ENCODE results near the gene NME5.
"Not testable (repeated sequence)": the region's sequence is repeated elsewhere in the genome, so short reads cannot be mapped to it uniquely, and the experiment has no call there.

Gene NME5, protein sequence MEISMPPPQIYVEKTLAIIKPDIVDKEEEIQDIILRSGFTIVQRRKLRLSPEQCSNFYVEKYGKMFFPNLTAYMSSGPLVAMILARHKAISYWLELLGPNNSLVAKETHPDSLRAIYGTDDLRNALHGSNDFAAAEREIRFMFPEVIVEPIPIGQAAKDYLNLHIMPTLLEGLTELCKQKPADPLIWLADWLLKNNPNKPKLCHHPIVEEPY

DNA sequence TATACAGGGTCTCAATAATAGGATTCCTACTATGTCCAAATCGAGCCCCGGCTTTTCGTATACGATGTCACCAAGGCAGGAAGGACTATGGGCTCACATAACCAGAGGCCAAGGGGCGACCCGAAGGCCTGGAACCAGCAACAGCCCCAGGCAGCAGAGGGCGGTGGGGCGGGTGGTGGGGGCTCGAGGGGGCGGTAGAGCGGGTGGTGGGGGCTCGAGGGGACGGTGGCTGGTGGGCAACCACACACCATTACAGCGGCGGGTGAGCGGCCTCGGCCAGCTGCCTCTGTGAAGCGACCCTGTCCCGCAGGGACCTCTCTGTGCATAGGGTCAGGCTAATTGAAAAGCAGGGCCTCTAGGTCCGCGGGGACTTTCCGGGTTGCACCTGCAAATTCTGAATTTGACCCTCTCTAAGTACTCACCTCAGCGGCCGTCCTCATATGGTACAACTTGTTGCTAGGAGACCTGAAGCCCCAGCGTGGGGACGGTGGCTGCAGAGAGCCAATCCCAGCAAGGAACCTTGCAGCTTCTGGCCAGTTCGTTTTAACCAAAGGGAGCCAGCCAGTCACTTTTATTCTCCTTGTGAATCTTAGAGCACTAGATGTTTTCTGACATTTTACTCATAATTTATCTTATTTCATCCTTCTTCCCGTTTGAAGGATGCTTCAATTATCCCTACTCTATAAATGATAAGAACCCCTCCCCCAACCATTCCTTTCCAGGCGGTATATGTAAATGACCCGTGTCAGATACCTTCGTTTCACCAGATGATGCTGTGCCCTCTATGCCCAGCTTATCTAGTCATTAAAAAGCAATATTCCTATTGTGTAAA lies at the start of gene NME5:
Gene NME5, minus strand, starts transcription at position 480 of the 832 bp plus-strand sequence. CDS start 648 bp downstream, outside the sequence.
- DNase-seq (ENCODE audit: low read depth): no peak

DNA sequence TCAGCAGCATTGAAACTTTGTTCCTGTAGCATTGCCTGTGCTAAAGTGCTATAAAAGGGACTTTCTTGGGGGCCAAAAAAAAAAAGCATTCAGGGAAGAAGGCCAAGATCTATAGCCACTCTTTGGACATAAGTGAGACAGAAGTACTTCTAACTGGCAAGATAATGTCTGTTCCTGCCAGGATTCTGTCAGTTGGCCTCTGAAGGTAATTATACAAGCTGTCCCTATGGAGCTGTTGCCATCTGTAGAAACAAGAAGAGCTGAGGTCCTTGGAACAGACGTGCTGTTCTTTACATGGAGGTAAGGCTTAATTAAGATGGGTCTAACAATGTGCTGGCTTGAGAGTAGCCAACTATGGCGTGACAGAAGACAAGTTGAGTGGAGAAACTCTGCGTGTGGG lies 49.4 kb upstream of the NME5 start:
- DNase-seq (ENCODE audit: low read depth): no peak

DNA sequence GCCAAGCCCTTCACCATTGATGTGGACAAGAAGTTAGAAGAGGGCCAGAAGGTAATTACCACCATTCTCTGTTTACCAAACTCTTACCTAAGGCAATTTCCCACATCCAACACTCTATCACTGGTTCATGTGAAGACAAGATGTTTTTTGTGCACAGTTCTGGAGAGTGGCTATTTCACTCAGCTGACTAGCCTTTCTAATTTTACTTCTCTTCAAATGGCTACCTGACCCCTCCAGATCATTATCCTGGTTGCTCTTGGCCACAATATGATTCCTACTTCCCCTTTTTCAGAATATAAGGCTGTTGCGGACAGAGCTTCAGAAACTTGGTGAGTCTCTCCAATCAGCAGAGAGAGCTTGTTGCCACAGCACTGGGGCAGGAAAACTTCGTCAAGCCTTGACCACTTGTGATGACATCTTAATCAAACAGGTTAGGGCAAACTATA lies 46.8 kb upstream of the NME5 start:
- DNase-seq (ENCODE audit: low read depth): no peak

DNA sequence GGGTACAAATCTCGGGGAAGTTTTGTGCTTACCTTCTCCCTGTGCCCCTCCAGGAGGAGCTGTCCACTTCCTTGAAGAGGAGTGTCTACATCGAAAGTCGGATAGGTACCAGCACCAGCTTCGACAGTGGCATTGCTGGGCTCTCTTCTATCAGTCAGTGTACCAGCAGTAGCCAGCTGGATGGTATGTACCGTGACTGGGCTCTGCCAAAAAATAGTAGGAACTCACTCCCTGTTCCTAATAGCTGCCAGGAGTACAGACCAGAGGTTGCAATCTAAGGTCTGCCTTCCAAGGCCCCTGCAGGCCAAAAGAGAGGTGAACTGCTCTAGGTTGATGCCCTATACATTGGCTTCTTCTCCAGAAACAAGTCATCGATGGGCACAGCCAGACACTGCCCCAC lies 43.6 kb upstream of the NME5 start:
- DNase-seq (ENCODE audit: low read depth): no peak

- no peak for DNase-seq (ENCODE audit: low read depth)
Observed at GRCh38 chr5:138180841-138181240, 41.6 kb upstream of the NME5 start.

DNA sequence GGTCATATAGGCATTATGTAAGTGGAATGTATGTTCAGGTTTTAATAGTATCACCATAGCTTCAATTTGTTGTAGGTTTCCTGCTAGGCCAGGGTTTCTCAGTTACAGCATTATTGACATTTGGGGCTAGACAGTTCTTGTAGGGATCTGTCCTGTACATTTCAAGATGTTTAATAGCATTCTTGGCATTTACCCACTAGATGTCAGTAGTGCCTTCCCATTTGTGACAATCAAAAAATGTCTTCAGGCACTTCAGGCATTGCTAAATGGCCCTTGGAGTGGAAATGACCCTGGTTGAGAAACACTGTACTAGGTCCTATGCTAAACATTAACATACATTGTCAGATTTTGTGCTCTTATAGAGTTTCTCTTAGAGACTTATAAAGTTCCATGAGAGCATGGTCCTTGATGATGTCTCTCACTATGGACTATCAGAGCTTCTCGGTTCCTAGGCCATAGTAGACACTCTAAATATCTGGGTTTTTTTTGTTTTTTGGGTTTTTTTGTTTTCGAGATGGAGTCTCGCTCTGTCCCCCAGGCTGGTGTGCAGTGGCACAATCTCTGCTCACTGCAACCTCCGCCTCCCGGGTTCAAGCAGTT lies 41.1 kb upstream of the NME5 start:
- no peak for DNase-seq (ENCODE audit: low read depth)

GRCh38 chr5:138179277-138179857 lies 40.1 kb upstream of the NME5 start:
- no peak for DNase-seq (ENCODE audit: low read depth)

DNA sequence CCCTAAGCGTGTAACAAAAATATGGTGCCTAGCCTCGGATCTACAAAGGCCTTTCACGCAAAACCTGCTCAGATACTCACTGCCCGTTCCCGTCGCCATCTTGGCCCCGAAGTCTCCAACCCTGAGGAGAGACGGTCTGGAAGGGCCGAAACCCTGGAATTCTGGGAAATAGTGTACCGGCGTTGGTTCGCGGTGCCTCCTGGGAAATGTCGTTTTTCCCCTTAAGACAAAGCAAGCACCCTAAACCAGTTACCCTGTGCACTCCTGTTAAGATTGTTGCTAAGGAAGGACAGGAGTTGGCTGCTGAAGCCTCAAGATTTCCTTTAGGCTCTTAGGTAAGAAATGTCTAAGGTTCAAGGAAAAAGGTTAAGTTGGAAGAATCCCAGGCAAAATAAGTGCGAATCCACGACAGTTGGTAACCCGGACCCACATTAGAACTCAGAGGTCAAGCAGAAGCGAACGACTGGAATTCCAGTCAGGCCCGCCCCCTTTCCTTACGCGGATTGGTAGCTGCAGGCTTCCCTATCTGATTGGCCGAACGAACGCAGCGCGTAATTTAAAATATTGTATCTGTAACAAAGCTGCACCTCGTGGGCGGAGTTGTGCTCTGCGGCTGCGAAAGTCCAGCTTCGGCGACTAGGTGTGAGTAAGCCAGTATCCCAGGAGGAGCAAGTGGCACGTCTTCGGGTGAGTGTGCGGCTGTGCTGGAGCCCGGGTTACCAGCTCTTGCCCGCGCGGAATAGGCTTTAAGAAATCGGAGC lies 39.5 kb upstream of the NME5 start, which contains the start of the genes BRD8 and KIF20A:
Gene BRD8, minus strand, starts transcription at position 115 of the 761 bp plus-strand sequence. Its CDS starts 16 bp downstream, at position 99.
Gene KIF20A, plus strand, starts transcription at position 597 of the 761 bp plus-strand sequence. CDS start 569 bp downstream, outside the sequence.
- DNase-seq (ENCODE audit: low read depth): peak; percentile 84

- no peak for DNase-seq (ENCODE audit: low read depth)
Observed at GRCh38 chr5:138177941-138178515, 38.8 kb upstream of the NME5 start.

DNA sequence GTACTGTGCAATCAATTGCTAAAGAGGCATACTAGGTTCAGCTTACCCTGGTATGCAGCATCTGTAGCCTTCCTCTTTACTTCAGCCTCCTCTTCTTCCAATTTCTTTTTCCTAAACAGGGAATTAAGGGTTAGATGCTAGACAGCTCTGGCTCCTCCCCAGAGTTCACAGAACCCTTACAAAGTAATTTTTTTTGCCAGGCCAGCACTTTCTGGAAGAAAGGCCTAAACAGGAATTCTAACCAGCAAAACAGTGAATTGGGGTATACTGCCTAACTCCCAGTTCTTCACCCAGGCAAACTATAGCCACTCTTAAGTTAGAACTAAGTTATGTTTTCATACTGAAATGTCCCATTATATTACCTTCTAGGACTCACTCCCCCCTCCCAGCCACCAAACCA lies 31.1 kb upstream of the NME5 start:
- no peak for DNase-seq (ENCODE audit: low read depth)

GRCh38 chr5:138169124-138169523 lies 29.9 kb upstream of the NME5 start:
- DNase-seq (ENCODE audit: low read depth): no peak

DNA sequence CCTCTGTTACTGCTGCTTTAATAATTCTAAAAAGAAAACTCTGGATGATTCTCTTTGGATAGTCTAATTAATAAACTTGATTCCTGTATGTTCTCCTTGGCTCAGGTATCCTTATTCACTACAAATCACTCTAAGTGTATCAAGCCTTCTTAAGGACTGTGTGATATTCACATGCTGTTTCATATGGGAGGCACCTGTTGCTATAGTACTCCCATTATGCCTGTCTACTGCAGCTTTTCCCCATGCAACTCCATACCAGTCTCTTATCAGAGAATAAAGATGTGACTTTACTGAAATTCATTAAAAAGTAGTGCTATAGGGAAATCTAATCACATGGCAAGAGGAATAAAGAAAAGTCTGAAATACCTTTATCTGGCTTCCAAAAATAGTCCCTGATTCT lies 24.5 kb upstream of the NME5 start:
- no peak for DNase-seq (ENCODE audit: low read depth)

GRCh38 chr5:138160706-138161105 lies 21.5 kb upstream of the NME5 start:
- no peak for DNase-seq (ENCODE audit: low read depth)

DNA sequence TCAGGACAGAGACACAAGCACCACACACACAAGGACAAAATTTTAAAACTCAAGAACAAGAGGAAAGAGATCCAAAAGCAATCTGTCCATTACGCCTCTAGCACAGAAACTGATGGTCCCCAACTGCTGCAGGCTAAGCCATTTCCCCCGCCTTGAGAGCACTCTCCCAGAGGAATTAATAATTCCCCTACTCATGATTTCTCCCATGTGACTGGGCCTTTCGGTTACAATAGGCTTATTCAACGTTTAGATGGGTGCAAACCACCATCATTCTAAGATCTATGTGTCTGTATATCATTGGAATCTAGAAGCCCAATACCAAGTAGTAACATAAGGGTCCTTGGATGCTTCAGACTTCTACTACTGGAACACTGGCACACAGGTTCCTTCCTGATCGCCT lies 20.4 kb upstream of the NME5 start:
- no peak for DNase-seq (ENCODE audit: low read depth)

DNA sequence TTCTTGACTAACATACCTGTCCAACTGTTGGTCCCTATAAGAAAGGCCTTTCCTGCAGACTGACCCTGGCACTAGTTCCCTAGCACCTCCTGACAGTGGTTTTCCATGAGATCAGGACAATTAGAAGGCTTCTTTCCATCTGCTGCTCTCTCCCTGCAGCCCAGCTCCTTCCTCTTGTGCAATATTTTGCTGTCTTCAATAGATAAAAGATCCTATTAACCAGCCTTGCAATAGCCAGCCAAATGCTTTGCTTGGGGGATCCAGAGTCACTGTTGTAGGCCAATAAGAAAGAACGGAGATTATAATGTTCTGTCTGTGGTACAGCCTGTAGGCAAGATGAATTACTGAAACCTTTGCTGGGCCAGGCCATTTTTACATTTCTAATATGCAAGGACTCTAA lies 18.4 kb upstream of the NME5 start:
- no peak for DNase-seq (ENCODE audit: low read depth)

- DNase-seq (ENCODE audit: low read depth): not testable (repeated sequence)
Observed at GRCh38 chr5:138155977-138156376, 16.7 kb upstream of the NME5 start.

- DNase-seq (ENCODE audit: low read depth): no peak
Observed at GRCh38 chr5:138149530-138149929, 10.3 kb upstream of the NME5 start.

DNA sequence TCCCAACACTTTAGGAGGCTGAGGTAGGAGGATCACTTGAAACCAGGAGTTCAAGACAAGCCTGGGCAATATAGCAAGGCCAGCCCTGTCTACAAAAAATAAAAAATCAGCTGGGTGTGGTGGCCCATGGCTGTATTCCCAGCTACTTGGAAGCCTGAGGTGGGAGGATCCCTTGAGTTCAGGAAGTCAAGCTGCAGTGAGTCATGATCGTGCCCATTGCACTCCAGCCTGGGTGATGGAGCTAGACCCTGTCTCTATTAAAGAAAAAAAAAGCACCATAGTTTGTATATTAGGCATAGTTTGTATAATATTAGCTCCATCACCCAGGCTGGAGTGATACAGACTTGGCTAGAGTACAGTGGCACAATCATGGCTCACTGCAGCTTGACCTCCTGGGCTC lies 9.6 kb upstream of the NME5 start:
- no peak for DNase-seq (ENCODE audit: low read depth)

- DNase-seq (ENCODE audit: low read depth): not testable (repeated sequence)
Observed at GRCh38 chr5:138143578-138143977, 4.3 kb upstream of the NME5 start.

DNA sequence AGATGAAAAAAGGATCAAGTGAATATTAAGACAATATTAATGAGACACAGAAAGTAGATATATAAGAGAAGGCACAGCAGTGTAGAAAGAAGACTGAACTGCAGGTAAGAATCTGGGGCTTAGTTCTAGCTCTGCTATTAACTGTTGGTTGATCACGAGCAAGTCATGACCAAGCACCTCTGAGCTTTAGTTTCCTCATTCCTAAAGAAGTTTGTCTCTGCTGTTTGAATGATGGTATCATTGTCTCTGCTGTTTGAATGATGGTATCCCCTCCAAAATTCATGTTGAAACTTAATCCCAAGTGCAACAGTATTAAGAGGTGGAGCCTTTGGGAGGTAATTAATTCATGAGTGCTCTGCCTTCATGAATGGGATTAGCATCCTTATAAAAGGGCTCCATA lies 2.5 kb upstream of the NME5 start:
- DNase-seq (ENCODE audit: low read depth): no peak

- no peak for DNase-seq (ENCODE audit: low read depth)
Observed at GRCh38 chr5:138140268-138140667, 1.0 kb upstream of the NME5 start.

DNA sequence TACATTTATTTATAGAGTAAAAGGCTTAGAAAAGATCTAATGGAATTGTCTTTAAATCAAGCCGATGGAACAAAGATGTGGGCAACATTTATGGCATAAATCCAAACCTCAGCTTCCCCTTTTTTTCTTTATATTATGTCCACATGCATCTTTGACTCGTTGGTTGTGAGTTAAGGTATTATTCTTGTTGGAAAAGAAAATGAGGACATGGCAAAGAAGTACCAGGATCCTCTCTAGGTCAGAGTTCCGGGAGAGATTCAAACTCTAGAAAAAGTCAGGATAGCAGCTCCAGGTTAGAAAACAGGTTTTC lies 508 bp upstream of the NME5 start:
- no peak for DNase-seq (ENCODE audit: low read depth)

Data from activated T-cell treated with anti-CD3 and anti-CD28 coated beads for 1 hour (primary cell).